CD4-positive, alpha-beta T cell (primary cell): ENCODE data around the gene COL23A1. TPM values are rescaled to one million over a fixed set of nuclear protein-coding genes. Genes with fewer than 3 reads are reported as not detected.

ENCODE experiments used
- ATAC-seq: fragments of 200-7000 bp; cut with Tn5 transposase; one replicate; pipeline ENCODE4 v1.10.0; 2022; ENCODE audit warnings: mild to moderate bottlenecking; ENCODE audit not compliant: poor library complexity
- CTCF ChIA-PET: fragments of 350-600 bp; sonication (Branson Sonifier 250); formaldehyde crosslinking; loops from one replicate; lab custom pipeline; 2021; ENCODE audit warnings: antibody characterized with exemption, inconsistent platforms; lab: Charles Lee
- POLR2A ChIA-PET: fragments of 350-600 bp; sonication (Branson Sonifier 250); formaldehyde crosslinking; loops from one replicate; lab custom pipeline; 2021; ENCODE audit warnings: antibody characterized with exemption, inconsistent platforms; lab: Charles Lee
- DNase-seq, 14 experiments: peaks; one replicate each; pipeline ENCODE4 v3.0.0-alpha.2; 2013 to 2020; ENCODE audit warnings: mixed read lengths in 2 of 14
- H3K27ac ChIP-seq, 2 donors: one replicate each; pipeline versions ENCODE4 v1.5.1 to v1.7.0; 2013; ENCODE audit warnings: low read length in 2 of 2, low read depth in 1 of 2, mild to moderate bottlenecking in 1 of 2
- H3K27me3 ChIP-seq, 2 experiments: 1 replicate in 1 of 2; 2 replicates in 1 of 2; pipeline versions ENCODE4 v1.6.1 to v1.7.0; 2013; ENCODE audit warnings: low read length in 2 of 2, control low read depth in 1 of 2, mild to moderate bottlenecking in 1 of 2, moderate library complexity in 1 of 2; ENCODE audit not compliant: insufficient read depth in 2 of 2, control insufficient read depth in 1 of 2
- H3K36me3 ChIP-seq: one replicate; pipeline ENCODE4 v1.6.1; 2013; ENCODE audit warnings: low read length, control low read depth; ENCODE audit not compliant: insufficient read depth
- H3K4me1 ChIP-seq: one replicate; pipeline ENCODE4 v1.6.1; 2013; ENCODE audit warnings: low read length, control low read depth; ENCODE audit not compliant: insufficient read depth
- H3K4me3 ChIP-seq: one replicate; pipeline ENCODE4 v1.5.1; 2013; ENCODE audit warnings: mild to moderate bottlenecking, low read length, moderate library complexity
- H3K9me3 ChIP-seq, 2 experiments: 1 replicate in 1 of 2; 2 replicates in 1 of 2; pipeline versions ENCODE4 v1.6.1 to v1.7.0; 2013; ENCODE audit warnings: low read length in 2 of 2, mild to moderate bottlenecking in 2 of 2, control low read depth in 1 of 2, moderate library complexity in 1 of 2; ENCODE audit not compliant: control insufficient read depth in 1 of 2, insufficient read depth in 1 of 2
- H3K27ac Mint-ChIP-seq: one replicate; pipeline ENCODE4 v1.8.0; 2020; ENCODE audit warnings: mixed read lengths
- H3K27me3 Mint-ChIP-seq: one replicate; pipeline ENCODE4 v1.8.0; 2021; ENCODE audit warnings: mixed read lengths
- H3K36me3 Mint-ChIP-seq: one replicate; pipeline ENCODE4 v1.8.0; 2021; ENCODE audit warnings: low read depth, mixed read lengths
- H3K4me1 Mint-ChIP-seq: one replicate; pipeline ENCODE4 v1.8.0; 2021; ENCODE audit warnings: low read depth, mixed read lengths
- H3K4me3 Mint-ChIP-seq: one replicate; pipeline ENCODE4 v1.8.0; 2020; ENCODE audit warnings: mild to moderate bottlenecking, mixed read lengths
- H3K9me3 Mint-ChIP-seq: one replicate; pipeline ENCODE4 v1.8.0; 2020; ENCODE audit warnings: mixed read lengths
- intact Hi-C, 2 experiments: fragments of 100-400 bp; cut with DNase I in 1 of 2; cut with micrococcal nuclease in 1 of 2; formaldehyde crosslinking; loops; one replicate each; pipeline versions ENCODE4 v1.15.1 to v1.9.0; 2023 to 2025; cut with DNase I, micrococcal nuclease
- total RNA-seq, 174 experiments: library from RNA in 2 of 174; stranded (reverse) in 2 of 174; gene quantifications; one replicate each; pipeline ENCODE4 v1.2.3 and lab custom pipeline; 2021 to 2026
- TF ChIP-seq, protein P1 (sequence below): fragments of 200-600 bp; IDR thresholded peaks from one replicate; pipeline ENCODE4 v1.8.0; 2022; ENCODE audit warnings: antibody characterized with exemption, mild to moderate bottlenecking

Gene COL23A1
- total RNA-seq, 2 experiments from 2014 or later, result not detected

DNA sequence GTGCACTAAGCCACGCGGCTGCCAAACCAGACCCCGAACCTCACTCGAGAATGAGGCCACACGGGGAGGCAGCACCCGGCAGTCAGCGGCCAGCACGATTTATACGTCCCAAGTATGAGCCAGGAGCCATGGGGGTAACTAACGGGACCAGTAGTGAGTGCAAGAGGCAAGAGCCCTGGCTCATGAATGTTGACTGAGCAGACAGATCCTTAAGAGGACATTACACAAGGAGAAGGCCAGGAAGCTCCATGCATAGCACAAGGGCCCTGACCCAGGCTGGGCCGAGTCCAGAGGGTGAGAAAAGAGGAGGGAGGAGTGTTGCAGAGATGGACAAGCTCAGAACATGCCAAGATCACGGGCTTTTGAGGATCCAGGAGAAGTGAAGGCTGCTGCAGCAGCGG lies 299.0 kb downstream of the COL23A1 start:
- Histone ChIP-seq H3K27me3 (peaks cover 2 to 4% of the 10 kb centered on the region in 2 experiments), H3K36me3 (no peaks in the 10 kb centered on the region), H3K4me1 (no peaks in the 10 kb centered on the region), H3K9me3 (no peaks in the 10 kb centered on the region), H3K27ac (no peak overlapping the region), H3K4me3 (no peak overlapping the region)
- intact Hi-C loops, result no loop called here
- Mint-ChIP-seq H3K4me3 (no peak overlapping the region), H3K27ac (no peak overlapping the region), H3K27me3 (peaks cover 20% of the 10 kb centered on the region), H3K9me3 (no peaks in the 10 kb centered on the region), H3K36me3 (no peaks in the 10 kb centered on the region), H3K4me1 (no peaks in the 10 kb centered on the region)
- no peak for ATAC-seq
- TF ChIP-seq, protein P1, sequence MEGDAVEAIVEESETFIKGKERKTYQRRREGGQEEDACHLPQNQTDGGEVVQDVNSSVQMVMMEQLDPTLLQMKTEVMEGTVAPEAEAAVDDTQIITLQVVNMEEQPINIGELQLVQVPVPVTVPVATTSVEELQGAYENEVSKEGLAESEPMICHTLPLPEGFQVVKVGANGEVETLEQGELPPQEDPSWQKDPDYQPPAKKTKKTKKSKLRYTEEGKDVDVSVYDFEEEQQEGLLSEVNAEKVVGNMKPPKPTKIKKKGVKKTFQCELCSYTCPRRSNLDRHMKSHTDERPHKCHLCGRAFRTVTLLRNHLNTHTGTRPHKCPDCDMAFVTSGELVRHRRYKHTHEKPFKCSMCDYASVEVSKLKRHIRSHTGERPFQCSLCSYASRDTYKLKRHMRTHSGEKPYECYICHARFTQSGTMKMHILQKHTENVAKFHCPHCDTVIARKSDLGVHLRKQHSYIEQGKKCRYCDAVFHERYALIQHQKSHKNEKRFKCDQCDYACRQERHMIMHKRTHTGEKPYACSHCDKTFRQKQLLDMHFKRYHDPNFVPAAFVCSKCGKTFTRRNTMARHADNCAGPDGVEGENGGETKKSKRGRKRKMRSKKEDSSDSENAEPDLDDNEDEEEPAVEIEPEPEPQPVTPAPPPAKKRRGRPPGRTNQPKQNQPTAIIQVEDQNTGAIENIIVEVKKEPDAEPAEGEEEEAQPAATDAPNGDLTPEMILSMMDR, result no peak
- ChIA-PET POLR2A (no interaction called here), CTCF (no interaction called here)
- no peak for DNase-seq

DNA sequence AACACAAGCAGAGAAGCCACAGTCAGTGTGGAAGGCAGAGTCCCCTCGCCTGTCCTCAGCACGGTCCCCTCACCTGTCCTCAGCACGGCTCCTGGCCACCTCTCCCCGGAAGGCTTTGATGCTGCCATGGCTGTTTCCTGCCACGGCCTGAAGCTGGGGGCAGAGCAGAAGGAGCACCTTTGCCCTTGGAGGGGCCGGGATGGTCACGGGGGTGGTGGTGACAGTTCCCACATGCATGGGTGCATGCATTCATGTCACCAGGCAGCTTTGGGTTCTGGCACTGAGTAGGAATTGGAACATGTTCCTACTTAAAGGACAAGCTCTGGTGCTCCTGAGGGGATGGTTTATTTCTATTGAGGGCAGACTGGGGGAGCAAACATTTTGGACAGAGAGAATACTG lies 299.8 kb downstream of the COL23A1 start:
- Histone ChIP-seq H3K27me3 (peaks cover 2 to 4% of the 10 kb centered on the region in 2 experiments), H3K4me1 (no peaks in the 10 kb centered on the region), H3K9me3 (no peaks in the 10 kb centered on the region), H3K36me3 (no peaks in the 10 kb centered on the region), H3K4me3 (no peak overlapping the region), H3K27ac (no peak overlapping the region)
- H3K9me3 Mint-ChIP-seq, result no peaks in the 10 kb centered on the region
- no peak overlapping the region for H3K4me3 Mint-ChIP-seq
- TF ChIP-seq, protein P1, result no peak
- no peaks in the 10 kb centered on the region for H3K4me1 Mint-ChIP-seq
- no peak for ATAC-seq
- CTCF ChIA-PET, result no interaction called here
- H3K27ac Mint-ChIP-seq, result no peak overlapping the region
- H3K27me3 Mint-ChIP-seq, result peaks cover 20% of the 10 kb centered on the region
- H3K36me3 Mint-ChIP-seq, result no peaks in the 10 kb centered on the region
- intact Hi-C loops, result no loop called here
- POLR2A ChIA-PET, result no interaction called here
- DNase-seq, result no peak

DNA sequence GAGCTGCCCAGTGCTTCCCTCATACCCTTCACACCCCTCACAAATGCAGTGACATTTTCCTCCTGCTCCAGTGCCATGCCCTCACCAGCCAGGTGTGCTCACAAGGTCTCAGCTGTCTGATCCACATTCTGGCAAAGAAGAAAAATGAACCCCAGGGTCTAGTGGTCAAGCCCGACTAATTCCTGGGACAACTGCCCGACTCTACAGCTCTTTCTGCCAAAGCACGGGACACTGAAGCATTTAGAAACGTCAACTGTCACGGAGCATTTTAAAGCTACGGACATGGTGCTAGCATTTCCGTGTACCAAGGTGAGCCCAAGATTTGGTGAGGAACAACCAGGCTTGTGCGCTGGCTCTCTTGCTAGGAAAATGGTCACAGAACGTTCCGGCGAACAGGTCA lies 300.8 kb downstream of the COL23A1 start:
- POLR2A ChIA-PET, result no interaction called here
- CTCF ChIA-PET, result no interaction called here
- ATAC-seq, result no peak

More for the DNA sequence above, 300.8 kb downstream of the COL23A1 start:
- H3K27ac Mint-ChIP-seq, result no peak overlapping the region
- no peaks in the 10 kb centered on the region for H3K4me1 ChIP-seq
- no peaks in the 10 kb centered on the region for H3K36me3 ChIP-seq
- H3K9me3 ChIP-seq, result peaks cover 0 to 3% of the 10 kb centered on the region in 2 experiments
- H3K36me3 Mint-ChIP-seq, result no peaks in the 10 kb centered on the region
- no peaks in the 10 kb centered on the region for H3K9me3 Mint-ChIP-seq
- no peak overlapping the region for H3K27ac ChIP-seq
- H3K27me3 Mint-ChIP-seq, result peaks cover 20% of the 10 kb centered on the region
- peaks cover 2 to 4% of the 10 kb centered on the region in 2 experiments for H3K27me3 ChIP-seq
- TF ChIP-seq, protein P1, result no peak
- H3K4me1 Mint-ChIP-seq, result no peaks in the 10 kb centered on the region
- intact Hi-C loops, result no loop called here
- DNase-seq, result no peak
- H3K4me3 Mint-ChIP-seq, result no peak overlapping the region
- H3K4me3 ChIP-seq, result no peak overlapping the region
